Large intestine (tissue), 3 donors: Measurements from ENCODE around the gene HACL1. TPM values are rescaled to one million over a fixed set of nuclear protein-coding genes. Genes with fewer than 3 reads are reported as not detected.
"Not testable (repeated sequence)": the region's sequence is repeated elsewhere in the genome, so short reads cannot be mapped to it uniquely, and the experiment has no call there.

Experiments used
- DNase-seq, 2 donors: peaks; one replicate each; pipeline versions ENCODE4 v3.0.0 to v3.0.0-alpha.2; 2013
- H3K27ac ChIP-seq: one replicate; pipeline ENCODE4 v1.5.1; 2013; ENCODE audit warnings: low read length
- H3K27me3 ChIP-seq: 2 replicates; pipeline ENCODE4 v1.6.1; 2013; ENCODE audit warnings: low read length; ENCODE audit not compliant: control insufficient read depth, insufficient read depth
- H3K36me3 ChIP-seq: 2 replicates; pipeline ENCODE4 v1.6.1; 2013; ENCODE audit warnings: low read length; ENCODE audit not compliant: control insufficient read depth, insufficient read depth
- H3K4me1 ChIP-seq: one replicate; pipeline ENCODE4 v1.6.1; 2013; ENCODE audit warnings: low read length; ENCODE audit not compliant: control insufficient read depth, insufficient read depth
- H3K4me3 ChIP-seq: one replicate; pipeline ENCODE4 v1.5.1; 2013; ENCODE audit warnings: low read length
- H3K9me3 ChIP-seq: one replicate; pipeline ENCODE4 v1.6.1; 2013; ENCODE audit warnings: mild to moderate bottlenecking, low read depth, low read length, moderate library complexity; ENCODE audit not compliant: control insufficient read depth
- WGBS: methylation state at CpG from one replicate; pipeline ENCODE4 v1.1.5; 2013; ENCODE audit warnings: low lambda C conversion rate; ENCODE audit not compliant: insufficient coverage; 5-methylcytosine and 5-hydroxymethylcytosine counted together
- polyA plus RNA-seq: library from polyadenylated mRNA; unstranded; fragments of 120-200 nt; gene quantifications from one replicate; pipeline ENCODE4 v1.2.1, GENCODE V29; 2013

Gene HACL1
- polyA plus RNA-seq, 1 donor: 23.3 TPM

DNA sequence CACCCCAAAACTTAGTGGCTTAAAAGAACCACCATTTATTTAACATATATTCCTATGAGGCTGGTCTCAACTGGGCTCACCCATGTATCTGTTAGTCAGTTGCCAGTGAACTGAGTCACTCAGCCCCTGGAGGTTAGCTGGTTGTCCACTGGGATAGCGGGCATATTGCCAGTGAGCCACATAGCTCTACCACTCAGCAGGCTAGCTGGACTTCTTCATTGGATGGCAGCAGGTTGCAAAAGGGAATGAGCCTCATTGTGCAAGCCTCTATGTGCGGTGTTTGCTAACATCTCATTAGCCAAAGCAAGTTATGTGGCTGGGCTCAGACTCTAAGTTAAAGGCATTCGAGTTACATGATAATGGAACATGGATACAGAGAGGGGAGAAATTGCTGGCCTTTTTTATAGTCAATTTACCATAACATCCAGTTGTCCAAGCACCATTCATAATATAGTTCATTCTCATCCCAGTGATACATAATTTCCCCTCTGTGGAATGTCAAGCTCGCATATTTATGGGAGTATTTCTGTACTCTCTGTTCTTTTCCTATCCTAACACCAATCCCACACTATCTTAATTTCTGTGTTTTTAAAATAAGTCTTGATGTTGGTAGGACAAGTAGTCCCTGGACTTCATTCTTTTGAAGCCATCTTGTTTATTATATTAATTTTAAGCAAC, 8.9 kb upstream of the HACL1 start:
- peaks cover 3% of the 10 kb centered on the region for H3K9me3 ChIP-seq
- no peaks in the 10 kb centered on the region for H3K36me3 ChIP-seq
- no peaks in the 10 kb centered on the region for H3K27me3 ChIP-seq
- H3K27ac ChIP-seq: no peak overlapping the region
- WGBS: no CpG with 5 or more reads among the region's 4 CpGs
- no peak overlapping the region for H3K4me3 ChIP-seq
- DNase-seq: no peak
- peaks cover 17% of the 10 kb centered on the region for H3K4me1 ChIP-seq

DNA sequence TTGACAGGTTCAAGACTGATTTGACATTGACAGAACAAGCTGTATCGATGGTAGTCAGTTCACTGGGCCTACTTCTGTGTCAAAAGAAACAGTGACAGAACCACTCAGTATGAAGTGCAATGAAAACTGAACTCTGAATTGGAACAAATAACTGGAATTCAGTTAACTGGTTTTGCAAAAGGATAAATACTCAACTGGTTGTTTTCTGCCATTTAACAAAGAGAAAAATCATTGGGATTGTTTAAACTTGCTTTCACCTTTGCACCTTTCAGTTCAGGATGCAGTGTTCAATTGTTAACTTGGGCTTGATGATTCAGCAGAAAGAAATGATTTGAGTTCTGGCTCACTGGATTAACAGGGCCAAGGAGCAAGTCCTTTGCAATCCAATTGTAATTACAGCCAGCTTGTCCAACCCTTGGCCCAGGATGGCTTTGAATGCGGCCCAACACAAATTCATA, 5.1 kb upstream of the HACL1 start:
- DNase-seq: peak; percentile 67 to 84
- Histone ChIP-seq H3K36me3 (no peaks in the 10 kb centered on the region), H3K27me3 (no peaks in the 10 kb centered on the region), H3K27ac (peak overlapping the region; percentile 79), H3K4me3 (no peak overlapping the region), H3K4me1 (peaks cover 30% of the 10 kb centered on the region), H3K9me3 (peaks cover 3% of the 10 kb centered on the region)
- WGBS: 34% methylated on average over 2 of the region's 2 CpGs

DNA sequence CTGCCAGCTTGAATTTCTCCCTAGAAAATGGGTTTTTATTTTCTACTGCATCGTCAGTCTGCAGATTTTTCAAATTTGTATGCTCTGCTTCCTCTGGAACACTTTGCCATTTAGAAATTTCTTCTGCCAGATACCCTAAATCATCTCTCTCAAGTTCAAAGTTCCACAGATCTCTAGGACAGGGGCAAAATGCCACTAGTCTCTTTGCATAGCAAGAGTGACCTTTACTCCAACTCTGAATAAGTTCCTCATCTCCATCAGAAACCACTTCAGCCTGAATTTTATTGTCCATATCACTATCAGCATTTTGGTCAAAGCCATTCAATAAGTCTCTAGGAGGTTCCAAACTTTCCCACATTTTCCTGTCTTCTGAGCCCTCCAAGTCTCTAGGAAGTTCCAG, 3.2 kb upstream of the HACL1 start:
- H3K27ac ChIP-seq, DNase-seq: not testable (repeated sequence)
- H3K4me1 ChIP-seq: peaks cover 36% of the 10 kb centered on the region

DNA sequence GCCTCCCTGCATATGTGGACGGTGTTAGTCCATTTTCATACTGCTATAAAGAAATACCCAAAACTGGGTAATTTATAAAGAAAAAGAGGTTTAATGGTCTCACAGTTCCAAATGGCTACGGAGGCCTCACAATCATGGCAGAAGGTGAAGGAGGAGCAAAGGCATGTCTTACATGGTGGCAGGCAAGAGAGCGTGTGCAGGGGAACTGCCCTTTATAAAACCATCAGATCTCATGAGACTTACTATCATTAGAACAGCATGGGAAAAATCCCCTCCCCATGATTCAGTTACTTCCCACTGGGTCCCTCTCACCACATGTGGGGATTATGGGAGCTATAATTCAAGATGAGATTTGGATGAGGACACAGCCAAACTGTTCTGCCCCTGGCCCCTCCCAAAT, 1.4 kb upstream of the HACL1 start:
- peaks cover 33% of the 10 kb centered on the region for H3K4me1 ChIP-seq
- H3K4me3 ChIP-seq: peak overlapping the region; percentile 83
- H3K36me3 ChIP-seq: peaks cover 18% of the 10 kb centered on the region
- not testable (repeated sequence) for H3K9me3 ChIP-seq, DNase-seq, H3K27me3 ChIP-seq
- no CpG with 5 or more reads among the region's 3 CpGs for WGBS
- peak overlapping the region; percentile 97 for H3K27ac ChIP-seq

More for the DNA sequence above, 3.2 kb upstream of the HACL1 start:
- H3K4me3 ChIP-seq, H3K27me3 ChIP-seq, H3K9me3 ChIP-seq, H3K36me3 ChIP-seq: not testable (repeated sequence)
- 88% methylated on average over 1 of the region's 1 CpG for WGBS

DNA sequence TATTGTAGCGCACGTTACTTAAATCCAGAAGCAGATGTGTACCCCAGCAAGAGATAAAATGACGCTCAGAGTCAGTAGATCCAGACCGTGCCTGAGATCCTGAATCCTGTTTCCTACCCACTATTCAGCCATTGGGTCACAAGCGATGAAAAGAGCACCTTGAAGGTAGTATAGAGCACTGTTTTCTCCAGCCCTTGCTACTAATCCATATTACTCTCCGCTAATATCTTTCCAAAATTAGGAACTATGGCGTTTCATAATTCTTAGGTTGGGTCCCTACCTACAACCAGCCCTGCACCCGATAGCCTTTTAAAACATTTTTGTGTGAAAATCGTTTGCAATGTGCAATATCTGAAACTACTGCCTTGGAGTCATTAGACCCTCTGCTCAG, 772 bp upstream of the HACL1 start:
- WGBS: 19% methylated on average over 4 of the region's 9 CpGs
- no peak for DNase-seq
- Histone ChIP-seq H3K36me3 (peaks cover 19% of the 10 kb centered on the region), H3K27me3 (no peaks in the 10 kb centered on the region), H3K4me1 (peaks cover 31% of the 10 kb centered on the region), H3K27ac (peak overlapping the region; percentile 97), H3K4me3 (peak overlapping the region; percentile 83), H3K9me3 (no peaks in the 10 kb centered on the region)

DNA sequence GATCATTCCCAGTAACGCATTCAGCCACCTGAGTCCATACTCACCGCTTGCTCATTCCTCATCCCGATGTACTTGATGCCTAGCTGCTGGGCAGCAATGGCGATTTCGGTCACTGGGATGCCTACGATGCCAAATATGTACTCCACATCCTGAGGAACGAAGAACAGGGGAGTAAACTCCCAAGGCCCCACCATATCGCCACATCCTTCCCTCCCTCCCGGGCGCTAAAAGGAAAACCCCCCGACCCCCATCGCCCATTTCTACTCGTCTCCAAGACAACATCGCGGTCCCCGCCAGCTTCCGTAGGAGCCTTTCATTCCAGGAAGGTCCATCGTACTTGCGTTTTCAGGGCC, 347 bp downstream of the HACL1 start:
- Histone ChIP-seq H3K27me3 (no peaks in the 10 kb centered on the region), H3K9me3 (no peaks in the 10 kb centered on the region), H3K4me3 (peak overlapping the region; percentile 83), H3K4me1 (peaks cover 24% of the 10 kb centered on the region), H3K27ac (peak overlapping the region; percentile 97), H3K36me3 (peaks cover 20% of the 10 kb centered on the region)
- no peak for DNase-seq
- no CpG with 5 or more reads among the region's 19 CpGs for WGBS

DNA sequence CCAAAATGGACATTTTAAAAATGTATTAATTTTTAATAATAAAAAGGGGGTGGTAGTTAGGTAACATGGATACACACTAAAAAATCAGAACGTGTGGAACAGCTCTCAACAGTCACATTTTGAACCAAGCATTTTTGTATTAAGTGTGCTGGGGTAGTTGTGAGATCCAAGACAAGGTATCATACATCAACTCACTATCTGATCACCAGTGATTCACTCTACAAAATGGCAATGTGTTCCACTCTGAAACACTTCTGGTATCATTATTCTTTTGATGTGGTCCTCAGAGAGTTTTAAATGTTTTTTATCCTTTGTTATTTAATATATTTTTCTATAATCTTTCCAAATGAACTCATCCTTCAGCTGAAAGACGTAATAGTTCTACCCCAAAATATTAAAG, 5.4 kb downstream of the HACL1 start:
- 90% methylated on average over 1 of the region's 2 CpGs for WGBS
- Histone ChIP-seq H3K36me3 (peaks cover 29% of the 10 kb centered on the region), H3K27ac (no peak overlapping the region), H3K27me3 (no peaks in the 10 kb centered on the region), H3K4me1 (peaks cover 6% of the 10 kb centered on the region), H3K9me3 (no peaks in the 10 kb centered on the region), H3K4me3 (no peak overlapping the region)
- DNase-seq: no peak

DNA sequence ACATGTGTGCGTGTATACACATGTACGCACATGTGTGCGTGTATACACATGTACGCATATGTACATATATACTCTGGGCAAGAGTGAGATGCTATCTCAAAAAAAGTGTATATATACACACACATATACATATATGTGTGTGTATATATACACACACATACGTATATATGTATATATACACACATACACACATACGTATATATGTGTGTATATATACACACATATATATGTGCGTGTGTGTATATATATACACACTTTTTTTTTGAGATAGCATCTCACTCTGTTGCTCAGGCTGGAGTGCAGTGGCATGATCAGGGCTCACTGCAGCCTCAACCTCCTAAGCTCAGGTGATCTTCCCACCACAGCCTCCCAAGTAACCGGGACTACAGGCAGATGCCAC, 8.4 kb downstream of the HACL1 start:
- Histone ChIP-seq H3K4me1 (no peaks in the 10 kb centered on the region), H3K27ac (no peak overlapping the region), H3K27me3 (no peaks in the 10 kb centered on the region), H3K36me3 (peaks cover 25% of the 10 kb centered on the region), H3K9me3 (no peaks in the 10 kb centered on the region), H3K4me3 (no peak overlapping the region)
- no peak for DNase-seq
- WGBS: 40% methylated on average over 1 of the region's 8 CpGs

DNA sequence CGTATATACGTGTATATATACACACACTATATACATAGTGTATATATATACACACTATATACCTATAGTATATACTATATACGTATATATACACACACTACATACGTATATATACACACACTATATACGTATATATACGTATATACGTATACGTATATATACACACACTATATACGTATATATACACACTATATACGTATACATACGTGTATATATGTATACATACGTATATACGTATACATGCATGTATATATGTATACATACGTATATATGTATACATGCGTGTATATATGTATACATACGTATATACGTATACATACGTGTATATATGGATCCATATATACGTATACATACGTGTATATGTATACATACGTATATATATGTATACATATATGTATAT, 9.4 kb downstream of the HACL1 start:
- peaks cover 24% of the 10 kb centered on the region for H3K36me3 ChIP-seq
- WGBS: 87% methylated on average over 14 of the region's 21 CpGs

DNA sequence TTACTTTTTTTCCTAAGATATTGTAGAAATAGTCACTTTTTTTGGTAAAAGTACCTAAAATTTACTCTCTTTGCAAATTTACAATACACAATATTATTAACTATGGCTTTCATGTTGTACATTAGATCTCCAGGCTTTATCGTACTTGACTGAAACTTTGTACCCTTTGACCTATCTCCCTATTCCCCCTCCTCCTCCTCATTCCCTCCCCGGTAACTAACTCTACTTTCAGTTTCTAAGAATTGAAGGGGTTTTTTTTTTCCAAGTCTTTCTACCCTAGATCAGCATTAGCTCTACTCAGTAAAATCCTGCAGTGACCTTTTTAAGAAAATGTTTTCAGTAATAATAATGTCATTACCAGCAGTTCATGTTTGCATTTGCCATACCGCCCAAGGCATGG, 10.1 kb downstream of the HACL1 start:
- no peaks in the 10 kb centered on the region for H3K4me1 ChIP-seq
- peak; percentile 25 to 65 for DNase-seq
- H3K27ac ChIP-seq: peak overlapping the region; percentile 37
- no peak overlapping the region for H3K4me3 ChIP-seq
- 47% methylated on average over 2 of the region's 3 CpGs for WGBS
- H3K36me3 ChIP-seq: peaks cover 28% of the 10 kb centered on the region
- H3K9me3 ChIP-seq: no peaks in the 10 kb centered on the region
- H3K27me3 ChIP-seq: no peaks in the 10 kb centered on the region

More for the DNA sequence above, 9.4 kb downstream of the HACL1 start:
- H3K4me3 ChIP-seq: no peak overlapping the region
- no peak for DNase-seq
- no peaks in the 10 kb centered on the region for H3K4me1 ChIP-seq
- no peaks in the 10 kb centered on the region for H3K27me3 ChIP-seq
- H3K9me3 ChIP-seq: no peaks in the 10 kb centered on the region
- no peak overlapping the region for H3K27ac ChIP-seq
